HAP-1 (cell line): ENCODE measurements around the gene ZNF417.
"Not testable (repeated sequence)": the region's sequence is repeated elsewhere in the genome, so short reads cannot be mapped to it uniquely, and the experiment has no call there.

Experiments used
- DNase-seq, 2 experiments: peaks; one replicate each; pipeline ENCODE4 v3.0.0-alpha.2; 2016 to 2020; ENCODE audit warnings: low spot score in 2 of 2
- H3K27me3 ChIP-seq: fragments of 250-450 bp; sonication (Bioruptor Pico); 2 replicates; pipeline ENCODE4 v1.5.1; 2020; ENCODE audit warnings: low read depth, mild to moderate bottlenecking, moderate library complexity
- H3K36me3 ChIP-seq: fragments of 250-450 bp; sonication (Bioruptor Pico); replicated peaks from 2 replicates; pipeline ENCODE4 v1.5.1; 2020; ENCODE audit warnings: mild to moderate bottlenecking
- H3K4me1 ChIP-seq: fragments of 250-450 bp; sonication (Bioruptor Pico); 2 replicates; pipeline ENCODE4 v1.5.1; 2020; ENCODE audit warnings: mild to moderate bottlenecking
- H3K4me3 ChIP-seq: fragments of 250-450 bp; sonication (Bioruptor Pico); 2 replicates; pipeline ENCODE4 v1.5.1; 2020; ENCODE audit warnings: mild to moderate bottlenecking, moderate library complexity
- H3K9me3 ChIP-seq: fragments of 250-450 bp; sonication (Bioruptor Pico); 2 replicates; pipeline ENCODE4 v1.5.1; 2020; ENCODE audit warnings: mild to moderate bottlenecking, moderate library complexity
- in situ Hi-C: fragments of 300-500 bp; cut with MboI; formaldehyde crosslinking; loops from 3 replicates; pipeline ENCODE4 v1.14.3; 2020; ENCODE audit warnings: low sequenced_read_pairs, inconsistent platforms, mixed read lengths

Gene ZNF417

GRCh38 chr19:57914531-57914930 lies 1.9 kb downstream of the ZNF417 start:
- no peak overlapping the region for H3K4me3 ChIP-seq

GRCh38 chr19:57907394-57907793 lies 9.0 kb downstream of the ZNF417 start:
- in situ Hi-C loops, result no loop called here
- DNase-seq, result no peak
- no peaks in the 10 kb centered on the region for H3K27me3 ChIP-seq

More at GRCh38 chr19:57914531-57914930, 1.9 kb downstream of the ZNF417 start:
- Histone ChIP-seq H3K36me3 (peaks cover 14% of the 10 kb centered on the region), H3K9me3 (no peaks in the 10 kb centered on the region), H3K27me3 (no peaks in the 10 kb centered on the region), H3K4me1 (no peaks in the 10 kb centered on the region)
- in situ Hi-C loops, result no loop called here
- DNase-seq, result no peak

GRCh38 chr19:57905258-57905657 lies 11.1 kb downstream of the ZNF417 start:
- no peak overlapping the region for H3K4me3 ChIP-seq
- no peaks in the 10 kb centered on the region for H3K9me3 ChIP-seq
- H3K36me3 ChIP-seq, result peaks cover 3% of the 10 kb centered on the region; the same call in 1 of the 2 replicates
- DNase-seq, result no peak
- H3K4me1 ChIP-seq, result no peaks in the 10 kb centered on the region
- no peaks in the 10 kb centered on the region for H3K27me3 ChIP-seq
- in situ Hi-C loops, result no loop called here

More at GRCh38 chr19:57907394-57907793, 9.0 kb downstream of the ZNF417 start:
- peaks cover 11% of the 10 kb centered on the region for H3K36me3 ChIP-seq
- H3K4me3 ChIP-seq, result no peak overlapping the region
- no peaks in the 10 kb centered on the region for H3K9me3 ChIP-seq
- no peaks in the 10 kb centered on the region for H3K4me1 ChIP-seq

GRCh38 chr19:57903618-57904184 lies 12.7 kb downstream of the ZNF417 start:
- H3K36me3 ChIP-seq, result no peaks in the 10 kb centered on the region; the same call in 1 of the 2 replicates
- H3K4me3 ChIP-seq, result no peak overlapping the region
- DNase-seq, result no peak
- H3K27me3 ChIP-seq, result no peaks in the 10 kb centered on the region
- no peaks in the 10 kb centered on the region for H3K4me1 ChIP-seq
- in situ Hi-C loops, result no loop called here
- H3K9me3 ChIP-seq, result no peaks in the 10 kb centered on the region

GRCh38 chr19:57900311-57900710 lies 16.1 kb downstream of the ZNF417 start:
- H3K27me3 ChIP-seq, result no peaks in the 10 kb centered on the region
- no peak for DNase-seq
- no peaks in the 10 kb centered on the region for H3K4me1 ChIP-seq
- in situ Hi-C loops, result no loop called here
- H3K4me3 ChIP-seq, result no peak overlapping the region
- no peaks in the 10 kb centered on the region for H3K9me3 ChIP-seq
- no peaks in the 10 kb centered on the region for H3K36me3 ChIP-seq

- DNase-seq, in situ Hi-C loops, H3K4me3 ChIP-seq: not testable (repeated sequence)
These were observed 25.7 kb downstream of the ZNF417 start for GRCh38 chr19:57890706-57891105.

GRCh38 chr19:57888560-57889231 lies 27.7 kb downstream of the ZNF417 start, which contains the start of gene ZNF814:
ZNF814 (minus strand) TSS chr19:57889037; CDS start chr19:57888802, 235 bp downstream.
- peak in 1 of 2 experiments; percentile 26 for DNase-seq
- H3K36me3 ChIP-seq, result 0 out of 2 replicates have a peak, but pooled peaks cover 3% of the 10 kb centered on the region
- no peaks in the 10 kb centered on the region for H3K27me3 ChIP-seq
- no peaks in the 10 kb centered on the region; the same call in 1 of the 2 replicates for H3K9me3 ChIP-seq
- no peak within 1 kb of the TSS for H3K4me3 ChIP-seq
- in situ Hi-C loops, result no loop called here
- H3K4me1 ChIP-seq, result peaks cover 16% of the 10 kb centered on the region

More at GRCh38 chr19:57890706-57891105, 25.7 kb downstream of the ZNF417 start:
- H3K27me3 ChIP-seq, H3K36me3 ChIP-seq, H3K9me3 ChIP-seq: not testable (repeated sequence)
- peaks cover 16% of the 10 kb centered on the region for H3K4me1 ChIP-seq

GRCh38 chr19:57888107-57888559 lies 28.3 kb downstream of the ZNF417 start:
- Histone ChIP-seq H3K36me3 (0 out of 2 replicates have a peak, but pooled peaks cover 3% of the 10 kb centered on the region), H3K4me3 (no peak overlapping the region), H3K9me3 (no peaks in the 10 kb centered on the region; the same call in 1 of the 2 replicates), H3K27me3 (no peaks in the 10 kb centered on the region), H3K4me1 (peaks cover 16% of the 10 kb centered on the region)
- in situ Hi-C loops, result no loop called here
- peak; percentile 18 to 37 for DNase-seq

- H3K9me3 ChIP-seq, result no peaks in the 10 kb centered on the region; the same call in 1 of the 2 replicates
- H3K4me1 ChIP-seq, result peaks cover 16% of the 10 kb centered on the region
- 0 out of 2 replicates have a peak, but pooled peaks cover 3% of the 10 kb centered on the region for H3K36me3 ChIP-seq
- H3K27me3 ChIP-seq, result no peaks in the 10 kb centered on the region
- in situ Hi-C loops, result no loop called here
- DNase-seq, result peak; percentile 79 to 98
- H3K4me3 ChIP-seq, result no peak overlapping the region
These were observed 29.0 kb downstream of the ZNF417 start for GRCh38 chr19:57887195-57887941.

- peaks cover 16% of the 10 kb centered on the region for H3K4me1 ChIP-seq
- no peaks in the 10 kb centered on the region for H3K27me3 ChIP-seq
- in situ Hi-C loops, result no loop called here
- no peak for DNase-seq
- no peaks in the 10 kb centered on the region; the same call in 1 of the 2 replicates for H3K9me3 ChIP-seq
- no peak overlapping the region for H3K4me3 ChIP-seq
- 0 out of 2 replicates have a peak, but pooled peaks cover 3% of the 10 kb centered on the region for H3K36me3 ChIP-seq
These were observed 30.3 kb downstream of the ZNF417 start for GRCh38 chr19:57886046-57886445.

GRCh38 chr19:57873883-57874799 lies 42.3 kb downstream of the ZNF417 start:
- DNase-seq, H3K36me3 ChIP-seq, H3K27me3 ChIP-seq, in situ Hi-C loops, H3K4me1 ChIP-seq, H3K4me3 ChIP-seq: not testable (repeated sequence)
- peaks cover 27% of the 10 kb centered on the region for H3K9me3 ChIP-seq

- no peak for DNase-seq
- H3K4me3 ChIP-seq, result no peak overlapping the region
- peaks cover 10% of the 10 kb centered on the region for H3K36me3 ChIP-seq
- no peaks in the 10 kb centered on the region for H3K4me1 ChIP-seq
- in situ Hi-C loops, result no loop called here
- no peaks in the 10 kb centered on the region for H3K27me3 ChIP-seq
- H3K9me3 ChIP-seq, result peaks cover 35% of the 10 kb centered on the region
These were observed 43.9 kb downstream of the ZNF417 start for GRCh38 chr19:57872450-57872849.

GRCh38 chr19:57870225-57870624 lies 46.2 kb downstream of the ZNF417 start:
- no peak for DNase-seq
- Histone ChIP-seq H3K9me3 (peaks cover 33% of the 10 kb centered on the region), H3K27me3 (no peaks in the 10 kb centered on the region), H3K4me3 (no peak overlapping the region), H3K36me3 (peaks cover 29% of the 10 kb centered on the region), H3K4me1 (no peaks in the 10 kb centered on the region)
- in situ Hi-C loops, result no loop called here
